Measurements from ENCODE around the gene SYT15B. TPM values are rescaled to one million over a fixed set of nuclear protein-coding genes. Genes with fewer than 3 reads are reported as not detected.

The SYT15B gene
- total RNA-seq, 2 donors from 2014 or later = 0.23 TPM; not detected in 1

Other genes with a start within 250 kb of the SYT15B start
- 10 to 100 TPM; 12.0 to 14.5 TPM for gene AGAP9, start 240.0 kb downstream of the SYT15B start, total RNA-seq
- gene NPY4R2, start 155.1 kb upstream of the SYT15B start, total RNA-seq = not detected
- gene FAM25C, start 236.2 kb upstream of the SYT15B start, total RNA-seq = not detected